ENCODE data around the gene KDM2B.

Gene KDM2B

DNA sequence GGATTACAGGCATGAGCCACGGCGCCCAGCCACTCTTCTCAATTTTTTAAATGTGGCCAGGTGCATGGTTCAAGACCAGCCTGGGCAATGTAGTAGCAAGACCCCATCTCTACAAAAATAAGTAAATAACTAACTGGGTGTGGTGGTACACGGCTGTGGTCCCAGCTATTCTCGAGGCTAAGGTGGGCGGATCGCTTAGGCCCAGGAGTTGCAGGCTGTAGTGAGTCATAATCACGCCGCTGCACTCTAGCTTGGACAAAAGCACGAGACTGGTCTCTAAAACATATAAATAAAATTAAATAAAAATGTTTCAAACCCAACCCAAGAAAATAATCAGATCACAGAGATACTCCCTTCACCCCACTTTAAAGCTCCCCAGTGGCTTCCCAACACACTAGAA is 8.9 kb downstream of the KDM2B start:
- DNase-seq (ENCODE audit: extremely low read depth, low read depth), result no peak
- H3K4me3 ChIP-seq (replicated peaks; ENCODE audit: low read depth, low read length), result no peak overlapping the region
- TF ChIP-seq, protein P1, sequence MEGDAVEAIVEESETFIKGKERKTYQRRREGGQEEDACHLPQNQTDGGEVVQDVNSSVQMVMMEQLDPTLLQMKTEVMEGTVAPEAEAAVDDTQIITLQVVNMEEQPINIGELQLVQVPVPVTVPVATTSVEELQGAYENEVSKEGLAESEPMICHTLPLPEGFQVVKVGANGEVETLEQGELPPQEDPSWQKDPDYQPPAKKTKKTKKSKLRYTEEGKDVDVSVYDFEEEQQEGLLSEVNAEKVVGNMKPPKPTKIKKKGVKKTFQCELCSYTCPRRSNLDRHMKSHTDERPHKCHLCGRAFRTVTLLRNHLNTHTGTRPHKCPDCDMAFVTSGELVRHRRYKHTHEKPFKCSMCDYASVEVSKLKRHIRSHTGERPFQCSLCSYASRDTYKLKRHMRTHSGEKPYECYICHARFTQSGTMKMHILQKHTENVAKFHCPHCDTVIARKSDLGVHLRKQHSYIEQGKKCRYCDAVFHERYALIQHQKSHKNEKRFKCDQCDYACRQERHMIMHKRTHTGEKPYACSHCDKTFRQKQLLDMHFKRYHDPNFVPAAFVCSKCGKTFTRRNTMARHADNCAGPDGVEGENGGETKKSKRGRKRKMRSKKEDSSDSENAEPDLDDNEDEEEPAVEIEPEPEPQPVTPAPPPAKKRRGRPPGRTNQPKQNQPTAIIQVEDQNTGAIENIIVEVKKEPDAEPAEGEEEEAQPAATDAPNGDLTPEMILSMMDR (IDR thresholded peaks at IDR 0.05; ENCODE audit: low read depth, low read length, missing control alignments), result no peak

DNA sequence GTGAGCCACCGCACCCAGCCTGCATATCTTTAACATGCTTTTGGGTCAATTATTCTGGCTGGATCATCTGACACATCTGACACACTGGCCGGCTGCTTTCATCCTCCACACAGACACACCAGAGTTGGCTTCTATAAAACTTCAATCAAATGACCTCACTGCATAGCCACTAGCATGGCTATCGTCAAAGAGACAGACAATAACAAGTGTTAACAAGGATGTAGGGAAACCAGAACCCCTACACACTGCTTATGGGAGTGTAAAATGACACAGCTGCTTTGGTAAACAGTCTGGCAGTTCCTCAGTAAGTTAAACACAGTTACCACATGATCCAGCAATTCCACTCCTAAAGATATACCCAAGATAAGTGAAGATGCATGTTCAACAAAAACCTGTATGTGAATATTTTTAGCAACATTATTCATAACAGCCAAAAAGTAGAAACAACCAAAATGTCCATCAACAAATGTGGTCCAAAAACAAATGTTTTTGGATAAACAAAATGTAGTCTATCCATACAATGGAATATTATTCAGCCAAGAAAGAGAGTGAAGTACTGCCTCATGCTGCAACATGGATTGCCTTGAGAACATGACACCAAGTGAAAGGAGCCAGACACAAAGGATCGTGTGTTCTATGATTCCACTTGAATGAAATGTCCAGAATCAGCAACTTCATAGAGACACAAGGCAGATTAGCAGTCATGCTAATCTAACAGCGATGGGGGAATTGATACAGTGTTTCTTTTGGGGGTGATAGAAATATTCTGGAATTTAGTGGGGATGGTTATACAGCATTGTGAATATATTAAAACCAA is 10.1 kb downstream of the KDM2B start:
- DNase-seq (ENCODE audit: extremely low read depth, low read depth), result no peak
- TF ChIP-seq, protein P1 (IDR thresholded peaks at IDR 0.05; ENCODE audit: low read depth, low read length, missing control alignments), result no peak
- H3K4me3 ChIP-seq (replicated peaks; ENCODE audit: low read depth, low read length), result no peak overlapping the region

- no peak for DNase-seq (ENCODE audit: extremely low read depth, low read depth)
- TF ChIP-seq, protein P1 (IDR thresholded peaks at IDR 0.05; ENCODE audit: low read depth, low read length, missing control alignments), result no peak
Observed at GRCh38 chr12:121568971-121569751, 11.7 kb downstream of the KDM2B start.

GRCh38 chr12:121568518-121568917 is 12.3 kb downstream of the KDM2B start:
- H3K4me3 ChIP-seq (replicated peaks; ENCODE audit: low read depth, low read length), result no peak overlapping the region
- TF ChIP-seq, protein P1 (IDR thresholded peaks at IDR 0.05; ENCODE audit: low read depth, low read length, missing control alignments), result no peak
- no peak for DNase-seq (ENCODE audit: extremely low read depth, low read depth)

More at GRCh38 chr12:121568971-121569751, 11.7 kb downstream of the KDM2B start:
- no peak overlapping the region for H3K4me3 ChIP-seq (replicated peaks; ENCODE audit: low read depth, low read length)

DNA sequence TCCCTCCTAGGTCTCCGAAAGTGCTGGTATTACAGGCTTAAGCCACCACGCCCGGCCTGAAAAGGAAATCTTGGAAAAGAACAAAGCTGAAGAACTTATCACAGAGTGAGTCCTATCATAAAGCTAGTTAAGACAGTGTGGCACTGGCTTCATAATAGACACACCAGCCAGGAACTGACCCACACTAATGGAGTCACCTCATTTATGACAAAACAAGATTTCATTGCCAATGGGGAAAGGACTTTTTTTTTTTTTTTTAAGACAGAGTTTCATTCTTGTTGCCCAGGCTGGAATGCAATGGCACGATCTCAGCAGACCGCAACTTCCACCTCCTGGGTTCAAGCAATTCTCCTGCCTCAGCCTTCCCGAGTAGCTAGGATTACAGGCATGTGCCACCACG is 15.7 kb downstream of the KDM2B start:
- no peak overlapping the region for H3K4me3 ChIP-seq (replicated peaks; ENCODE audit: low read depth, low read length)
- TF ChIP-seq, protein P1 (IDR thresholded peaks at IDR 0.05; ENCODE audit: low read depth, low read length, missing control alignments), result no peak
- DNase-seq (ENCODE audit: extremely low read depth, low read depth), result no peak

- TF ChIP-seq, protein P1 (IDR thresholded peaks at IDR 0.05; ENCODE audit: low read depth, low read length, missing control alignments), result no peak
- DNase-seq (ENCODE audit: extremely low read depth, low read depth), result no peak
- no peak overlapping the region for H3K4me3 ChIP-seq (replicated peaks; ENCODE audit: low read depth, low read length)
Observed at GRCh38 chr12:121562488-121562887, 18.3 kb downstream of the KDM2B start.
